KOPT-K1 (cell line): ENCODE measurements around the gene CENPS.

Experiments used
- H3K27ac ChIP-seq: fragments of 200-600 bp; sonication (generic); 2 replicates; pipeline ENCODE4 v1.5.1; 2016; ENCODE audit warnings: antibody characterized with exemption, mild to moderate bottlenecking, low read depth, low read length; ENCODE audit not compliant: poor library complexity, severe bottlenecking
- H3K36me3 ChIP-seq: fragments of 200-600 bp; sonication (generic); 2 replicates; pipeline ENCODE4 v1.5.1; 2017; ENCODE audit warnings: antibody characterized with exemption, mild to moderate bottlenecking, low read length, moderate library complexity; ENCODE audit not compliant: insufficient read depth
- H3K9me3 ChIP-seq: fragments of 200-600 bp; sonication (generic); 2 replicates; pipeline ENCODE4 v1.5.1; 2017; ENCODE audit warnings: antibody characterized with exemption, low read length, mild to moderate bottlenecking; ENCODE audit not compliant: insufficient read depth, poor library complexity, severe bottlenecking

The CENPS gene

GRCh38 chr1:10432910-10433700 is 2.9 kb downstream of the CENPS start:
- H3K36me3 ChIP-seq: no peaks in the 10 kb centered on the region
- no peak overlapping the region for H3K27ac ChIP-seq
- no peaks in the 10 kb centered on the region for H3K9me3 ChIP-seq

DNA sequence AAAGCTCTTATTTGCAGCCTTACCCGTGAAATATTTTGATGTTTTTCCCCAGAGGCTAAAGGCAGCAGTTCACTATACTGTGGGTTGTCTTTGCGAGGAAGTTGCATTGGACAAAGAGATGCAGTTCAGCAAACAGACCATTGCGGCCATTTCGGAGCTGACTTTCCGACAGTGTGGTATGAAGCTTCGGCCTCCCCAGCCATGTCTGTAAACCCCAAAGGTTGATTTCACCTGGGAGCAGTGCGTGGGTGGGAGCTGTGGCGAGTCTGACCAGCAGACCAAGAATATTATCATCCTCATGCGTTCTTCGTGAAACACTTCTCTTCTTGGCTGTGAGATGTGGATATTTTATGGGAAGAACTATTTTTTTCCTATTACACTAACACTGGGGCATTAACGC is 3.6 kb downstream of the CENPS start:
- H3K36me3 ChIP-seq: no peaks in the 10 kb centered on the region
- H3K27ac ChIP-seq: no peak overlapping the region
- no peaks in the 10 kb centered on the region for H3K9me3 ChIP-seq

DNA sequence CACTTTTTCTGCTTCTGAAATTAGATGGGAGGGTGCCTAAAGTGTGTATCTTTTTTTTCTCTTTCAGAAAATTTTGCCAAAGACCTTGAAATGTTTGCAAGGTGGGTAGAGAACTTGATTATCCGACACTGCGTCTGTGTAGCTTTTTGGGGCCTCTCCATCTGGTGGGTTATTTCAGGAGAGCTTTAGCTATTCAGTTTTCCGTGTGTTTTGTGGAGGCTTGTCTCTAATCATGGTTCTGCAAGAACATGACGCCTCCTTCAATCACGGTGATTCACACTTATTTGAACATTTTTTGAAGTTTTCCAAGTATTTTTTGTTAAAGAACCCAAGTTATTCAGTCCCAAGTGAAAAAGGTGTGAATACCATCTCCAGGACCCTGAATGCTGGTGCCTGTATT is 4.4 kb downstream of the CENPS start:
- no peak overlapping the region for H3K27ac ChIP-seq
- H3K9me3 ChIP-seq: no peaks in the 10 kb centered on the region
- H3K36me3 ChIP-seq: no peaks in the 10 kb centered on the region

DNA sequence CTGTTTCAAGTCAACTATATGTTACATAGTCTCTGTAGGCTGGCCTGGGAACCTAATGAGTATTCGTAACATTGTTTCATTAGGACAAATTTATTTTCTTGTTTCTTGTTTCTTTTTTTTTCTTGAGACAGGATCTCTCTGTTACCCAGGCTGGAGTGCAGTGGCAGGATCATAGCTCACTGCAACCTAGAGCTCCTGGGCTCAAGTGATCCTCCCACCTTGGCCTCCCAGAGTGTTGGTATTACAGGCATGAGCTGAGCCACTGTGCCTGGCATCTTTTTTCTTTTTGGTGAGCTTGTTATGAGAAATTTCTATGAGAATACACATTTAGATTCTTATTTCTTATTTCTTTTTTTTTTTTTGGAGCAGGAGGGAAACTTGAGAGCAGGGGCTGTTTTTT is 6.8 kb downstream of the CENPS start:
- Histone ChIP-seq H3K9me3 (no peaks in the 10 kb centered on the region), H3K27ac (no peak overlapping the region)

DNA sequence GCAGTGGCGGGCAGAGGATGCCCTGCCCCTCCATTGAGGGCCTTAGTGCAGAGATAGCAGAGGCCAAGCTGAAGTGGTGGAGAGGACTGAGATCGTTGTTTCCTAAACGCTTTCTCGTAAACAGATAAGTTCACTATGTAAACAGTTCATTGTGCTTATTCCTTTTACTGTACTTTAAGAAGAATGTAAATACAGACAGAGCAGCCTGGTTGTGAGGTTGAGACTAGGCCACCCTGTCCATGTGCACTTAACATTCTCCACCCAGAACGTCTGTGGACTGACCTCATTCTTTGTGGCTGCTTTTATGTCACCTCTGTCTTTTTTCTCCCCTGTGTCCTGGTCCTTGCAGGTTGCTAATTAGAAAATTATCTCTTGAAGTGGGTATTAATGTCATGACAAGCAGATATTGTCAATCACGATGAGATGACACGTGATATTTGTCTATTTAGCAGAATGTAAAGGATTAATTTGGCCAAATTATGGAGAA is 8.5 kb downstream of the CENPS start:
- H3K27ac ChIP-seq: no peak overlapping the region
- H3K9me3 ChIP-seq: no peaks in the 10 kb centered on the region
- peaks cover 12% of the 10 kb centered on the region for H3K36me3 ChIP-seq

More for the DNA sequence above, 6.8 kb downstream of the CENPS start:
- H3K36me3 ChIP-seq: peaks cover 12% of the 10 kb centered on the region

GRCh38 chr1:10440305-10440704 is 10.1 kb downstream of the CENPS start:
- H3K9me3 ChIP-seq: no peaks in the 10 kb centered on the region
- peaks cover 22% of the 10 kb centered on the region for H3K36me3 ChIP-seq
- no peak overlapping the region for H3K27ac ChIP-seq

- Histone ChIP-seq H3K9me3 (no peaks in the 10 kb centered on the region), H3K36me3 (peaks cover 22% of the 10 kb centered on the region), H3K27ac (no peak overlapping the region)
Measured at GRCh38 chr1:10440794-10441193, 10.6 kb downstream of the CENPS start.

DNA sequence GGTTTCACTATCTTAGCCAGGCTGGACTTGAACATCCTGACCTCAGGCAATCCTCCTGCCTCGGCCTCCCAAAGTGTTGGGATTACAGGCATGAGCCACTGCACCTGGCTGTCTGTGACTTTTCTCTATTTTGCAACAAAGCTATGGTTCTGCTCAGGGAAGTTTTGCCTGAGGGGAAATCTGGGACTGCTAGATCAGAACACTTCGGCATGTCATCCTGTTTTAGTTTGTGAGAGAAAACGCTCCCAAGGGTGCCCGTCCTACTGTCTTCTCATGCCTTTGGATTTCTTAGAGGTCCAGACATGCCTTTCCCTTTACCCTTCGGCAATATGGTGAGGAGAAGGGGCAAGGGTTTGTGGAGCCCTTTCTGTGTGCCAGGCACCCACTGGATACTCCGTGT is 14.0 kb downstream of the CENPS start:
- H3K36me3 ChIP-seq: peaks cover 34% of the 10 kb centered on the region
- H3K9me3 ChIP-seq: no peaks in the 10 kb centered on the region
- H3K27ac ChIP-seq: no peak overlapping the region

- Histone ChIP-seq H3K36me3 (peaks cover 33% of the 10 kb centered on the region), H3K9me3 (no peaks in the 10 kb centered on the region), H3K27ac (no peak overlapping the region)
Measured at GRCh38 chr1:10444795-10445397, 14.7 kb downstream of the CENPS start.

- no peaks in the 10 kb centered on the region for H3K9me3 ChIP-seq
- no peak overlapping the region for H3K27ac ChIP-seq
- peaks cover 22% of the 10 kb centered on the region; the same call in 1 of the 2 replicates for H3K36me3 ChIP-seq
Measured at GRCh38 chr1:10446790-10447422, 16.7 kb downstream of the CENPS start.

DNA sequence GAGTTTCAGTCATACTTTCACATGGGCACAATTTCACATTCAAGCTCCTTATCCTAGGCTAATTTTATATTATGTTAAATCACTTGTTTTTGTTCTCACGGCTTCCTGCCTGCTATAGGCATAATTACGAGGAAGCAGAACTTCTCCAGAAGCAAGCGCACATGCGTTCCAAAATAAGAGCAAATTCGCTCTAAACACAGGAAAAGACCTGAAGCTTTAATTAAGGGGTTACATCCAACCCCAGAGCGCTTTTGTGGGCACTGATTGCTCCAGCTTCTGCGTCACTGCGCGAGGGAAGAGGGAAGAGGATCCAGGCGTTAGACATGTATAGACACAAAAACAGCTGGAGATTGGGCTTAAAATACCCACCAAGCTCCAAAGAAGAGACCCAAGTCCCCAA is 19.5 kb downstream of the CENPS start, which contains the start of gene CORT:
Gene CORT (plus strand): TSS at position 281 of the 400 bp plus-strand sequence. CDS start 193 bp downstream, outside the sequence.
- peaks cover 15% of the 10 kb centered on the region; the same call in 1 of the 2 replicates for H3K36me3 ChIP-seq
- no peaks in the 10 kb centered on the region for H3K9me3 ChIP-seq
- H3K27ac ChIP-seq: no peak within 1 kb of the TSS

DNA sequence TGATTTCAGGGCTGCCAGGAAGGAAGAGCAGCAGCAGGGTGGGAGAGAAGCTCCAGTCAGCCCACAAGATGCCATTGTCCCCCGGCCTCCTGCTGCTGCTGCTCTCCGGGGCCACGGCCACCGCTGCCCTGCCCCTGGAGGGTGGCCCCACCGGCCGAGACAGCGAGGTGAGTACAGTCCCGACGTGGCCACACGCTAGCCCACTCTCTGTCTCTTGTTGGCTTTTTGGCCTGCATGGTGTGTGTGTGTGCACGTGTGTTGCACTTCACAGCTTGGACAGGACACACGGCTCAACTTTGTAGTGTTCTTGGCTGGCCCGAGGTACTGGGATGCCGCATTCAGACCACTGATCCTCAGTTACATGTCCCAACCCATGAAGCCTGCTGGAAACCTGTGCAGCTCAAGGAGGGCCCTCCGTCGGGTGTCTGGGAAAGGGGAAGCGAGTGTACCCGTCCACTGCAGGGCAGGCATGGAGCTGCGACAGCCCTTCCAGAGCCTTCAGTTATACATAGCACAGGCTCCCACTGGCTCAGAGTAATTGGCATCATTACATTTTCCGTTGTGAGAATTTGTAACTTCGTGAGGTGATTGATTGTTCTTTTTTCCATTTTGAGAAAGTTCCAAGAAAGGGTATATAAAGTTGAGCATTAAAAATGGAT is 20.1 kb downstream of the CENPS start:
- H3K9me3 ChIP-seq: no peaks in the 10 kb centered on the region
- H3K36me3 ChIP-seq: peaks cover 13% of the 10 kb centered on the region; the same call in 1 of the 2 replicates
- no peak overlapping the region for H3K27ac ChIP-seq

DNA sequence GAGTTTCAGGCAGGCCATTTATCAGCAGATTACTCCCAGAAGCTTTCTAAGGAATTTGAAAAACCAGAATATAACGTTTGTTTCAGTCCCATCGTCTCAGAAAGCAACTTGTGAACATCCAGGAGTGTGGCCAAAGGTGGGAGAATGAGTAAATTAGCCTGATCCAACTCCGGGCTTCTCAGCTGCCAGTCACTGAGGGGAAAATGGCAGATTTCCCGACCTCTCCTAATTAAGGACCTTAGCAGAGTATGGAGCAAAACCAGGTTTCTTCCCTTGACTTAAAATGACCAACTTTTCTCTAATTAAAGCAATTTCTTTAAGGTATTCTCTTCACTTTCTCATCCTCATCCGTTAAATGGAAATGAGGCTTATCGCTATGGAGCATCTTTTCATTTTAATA is 20.6 kb downstream of the CENPS start:
- Histone ChIP-seq H3K27ac (no peak overlapping the region), H3K9me3 (no peaks in the 10 kb centered on the region), H3K36me3 (peaks cover 13% of the 10 kb centered on the region; the same call in 1 of the 2 replicates)

DNA sequence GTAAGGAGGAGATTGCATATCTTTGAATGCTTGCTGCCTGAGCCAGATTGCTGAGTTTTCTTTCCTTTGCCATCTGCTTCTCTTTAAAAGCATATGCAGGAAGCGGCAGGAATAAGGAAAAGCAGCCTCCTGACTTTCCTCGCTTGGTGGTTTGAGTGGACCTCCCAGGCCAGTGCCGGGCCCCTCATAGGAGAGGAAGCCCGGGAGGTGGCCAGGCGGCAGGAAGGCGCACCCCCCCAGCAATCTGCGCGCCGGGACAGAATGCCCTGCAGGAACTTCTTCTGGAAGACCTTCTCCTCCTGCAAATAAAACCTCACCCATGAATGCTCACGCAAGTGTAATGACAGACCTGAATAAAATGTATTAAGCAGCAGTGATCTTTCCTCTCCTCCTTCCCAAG is 21.1 kb downstream of the CENPS start:
- no peak overlapping the region for H3K27ac ChIP-seq
- H3K36me3 ChIP-seq: peaks cover 11% of the 10 kb centered on the region; the same call in 1 of the 2 replicates
- H3K9me3 ChIP-seq: no peaks in the 10 kb centered on the region

- Histone ChIP-seq H3K36me3 (peaks cover 41% of the 10 kb centered on the region), H3K27ac (no peak overlapping the region), H3K9me3 (no peaks in the 10 kb centered on the region)
Measured at GRCh38 chr1:10456048-10456447, 25.8 kb downstream of the CENPS start.
